Erythroblast (primary cell): ENCODE data around the gene SUN2.

Experiments
- GATA1 ChIP-seq: IDR thresholded peaks from 2 replicates; pipeline ENCODE4 v1.6.1; 2011; ENCODE audit warnings: low read depth, mild to moderate bottlenecking, control low read depth, low read length, moderate library complexity
- POLR2A ChIP-seq: IDR thresholded peaks from 2 replicates; pipeline ENCODE4 v1.6.1; 2011; ENCODE audit warnings: mild to moderate bottlenecking, low read length

DNA sequence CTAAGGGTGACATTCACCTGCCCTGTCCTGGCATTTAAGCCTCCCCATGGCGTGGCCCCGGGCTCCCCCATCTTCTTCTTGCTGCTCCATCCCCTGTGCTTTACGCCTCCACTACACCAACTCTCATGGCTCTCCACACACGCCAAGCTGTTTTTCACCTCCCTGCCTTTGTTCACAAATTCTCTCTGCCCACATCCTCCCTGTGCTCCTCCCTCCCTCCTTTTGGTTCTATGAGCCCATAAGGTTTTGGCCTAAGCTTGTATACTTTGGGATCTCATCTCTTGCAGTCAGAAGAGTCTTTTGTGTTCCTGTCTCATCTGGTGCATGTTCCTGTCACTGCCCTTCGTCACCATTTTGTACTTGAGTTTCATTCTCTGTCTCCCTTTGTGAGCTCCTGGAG is 42.7 kb upstream of the SUN2 start:
- no peak for TF ChIP-seq POLR2A
- TF ChIP-seq GATA1 = no peak
